IPS-NIHi7 (cell line): ENCODE measurements around the gene DUSP7.

ENCODE experiments used
- DNase-seq: peaks from one replicate; pipeline ENCODE4 v3.0.0; 2012; ENCODE audit warnings: mixed read lengths; ENCODE audit errors: extremely low spot score

DUSP7 gene

GRCh38 chr3:52067526-52067925 is 11.2 kb upstream of the DUSP7 start:
- no peak for DNase-seq

- no peak for DNase-seq
Measured at GRCh38 chr3:52067046-52067445, 10.7 kb upstream of the DUSP7 start.

GRCh38 chr3:52065264-52065756 is 8.9 kb upstream of the DUSP7 start:
- DNase-seq, result no peak

- DNase-seq, result no peak
Measured at GRCh38 chr3:52064561-52064960, 8.2 kb upstream of the DUSP7 start.

GRCh38 chr3:52063026-52063723 is 6.8 kb upstream of the DUSP7 start:
- no peak for DNase-seq

GRCh38 chr3:52062505-52062904 is 6.1 kb upstream of the DUSP7 start:
- DNase-seq, result no peak

GRCh38 chr3:52061121-52061910 is 4.9 kb upstream of the DUSP7 start:
- DNase-seq, result no peak

GRCh38 chr3:52059781-52060180 is 3.4 kb upstream of the DUSP7 start:
- DNase-seq, result no peak

- DNase-seq, result peak; percentile 39
Measured at GRCh38 chr3:52057812-52058495, 1.6 kb upstream of the DUSP7 start.

GRCh38 chr3:52056968-52057811 is 819 bp upstream of the DUSP7 start:
- peak; percentile 99 for DNase-seq

GRCh38 chr3:52055537-52056351 is 627 bp downstream of the DUSP7 start:
- DNase-seq, result peak; percentile 59

- peak; percentile 46 for DNase-seq
Measured at GRCh38 chr3:52054661-52055511, 1.5 kb downstream of the DUSP7 start.

GRCh38 chr3:52053307-52054304 is 2.8 kb downstream of the DUSP7 start:
- no peak for DNase-seq

- peak; percentile 86 for DNase-seq
Measured at GRCh38 chr3:52052831-52053306, 3.5 kb downstream of the DUSP7 start.

- no peak for DNase-seq
Measured at GRCh38 chr3:52051444-52051843, 4.9 kb downstream of the DUSP7 start.

GRCh38 chr3:52050571-52050970 is 5.8 kb downstream of the DUSP7 start:
- DNase-seq, result no peak

- DNase-seq, result no peak
Measured at GRCh38 chr3:52049503-52049902, 6.9 kb downstream of the DUSP7 start.

GRCh38 chr3:52047295-52047960 is 8.9 kb downstream of the DUSP7 start:
- DNase-seq, result no peak
